Endothelial cell of umbilical vein (primary cell): ENCODE results near the gene NPAS4.

ENCODE experiments used
- EZH2 ChIP-seq: IDR thresholded peaks from 2 replicates; pipeline ENCODE4 v1.6.1; 2012; ENCODE audit warnings: borderline replicate concordance, low read depth, mild to moderate bottlenecking, moderate library complexity, low read length, inconsistent platforms; ENCODE audit not compliant: severe bottlenecking
- FOS ChIP-seq: IDR thresholded peaks from 2 replicates; pipeline ENCODE4 v1.6.1; 2011; ENCODE audit warnings: mild to moderate bottlenecking, low read length, moderate library complexity, borderline replicate concordance; ENCODE audit not compliant: insufficient read depth
- GATA2 ChIP-seq: IDR thresholded peaks from 2 replicates; pipeline ENCODE4 v1.7.0; 2011; ENCODE audit warnings: low read depth, mild to moderate bottlenecking, moderate library complexity, mixed read lengths, low read length; ENCODE audit not compliant: insufficient read length, insufficient read depth
- JUN ChIP-seq: IDR thresholded peaks from 2 replicates; pipeline ENCODE4 v1.6.1; 2011; ENCODE audit warnings: borderline replicate concordance, low read depth; ENCODE audit not compliant: insufficient read length, insufficient read depth
- MAX ChIP-seq: IDR thresholded peaks from 2 replicates; pipeline ENCODE4 v1.6.1; 2011; ENCODE audit not compliant: insufficient read depth, insufficient read length
- POLR2A ChIP-seq: IDR thresholded peaks from 2 replicates; pipeline ENCODE4 v1.6.1; 2012; ENCODE audit warnings: low read depth, mild to moderate bottlenecking, control low read depth, low read length
- POLR2AphosphoS5 ChIP-seq: IDR thresholded peaks from 2 replicates; pipeline ENCODE4 v1.6.1; 2012; ENCODE audit warnings: low read depth, mild to moderate bottlenecking, control low read depth, low read length, moderate library complexity; ENCODE audit not compliant: insufficient read depth
- TF ChIP-seq, protein P1 (sequence below), 2 donors: IDR thresholded peaks; 1 replicate in 1 of 2; 2 replicates in 1 of 2; pipeline ENCODE4 v1.5.1; 2011; ENCODE audit warnings: low read length in 2 of 2, mild to moderate bottlenecking in 2 of 2, moderate library complexity in 2 of 2, control low read depth in 1 of 2, inconsistent platforms in 1 of 2, low read depth in 1 of 2; ENCODE audit not compliant: insufficient read depth in 1 of 2; ENCODE audit errors: extremely low read depth in 1 of 2

- TF ChIP-seq, protein P1, sequence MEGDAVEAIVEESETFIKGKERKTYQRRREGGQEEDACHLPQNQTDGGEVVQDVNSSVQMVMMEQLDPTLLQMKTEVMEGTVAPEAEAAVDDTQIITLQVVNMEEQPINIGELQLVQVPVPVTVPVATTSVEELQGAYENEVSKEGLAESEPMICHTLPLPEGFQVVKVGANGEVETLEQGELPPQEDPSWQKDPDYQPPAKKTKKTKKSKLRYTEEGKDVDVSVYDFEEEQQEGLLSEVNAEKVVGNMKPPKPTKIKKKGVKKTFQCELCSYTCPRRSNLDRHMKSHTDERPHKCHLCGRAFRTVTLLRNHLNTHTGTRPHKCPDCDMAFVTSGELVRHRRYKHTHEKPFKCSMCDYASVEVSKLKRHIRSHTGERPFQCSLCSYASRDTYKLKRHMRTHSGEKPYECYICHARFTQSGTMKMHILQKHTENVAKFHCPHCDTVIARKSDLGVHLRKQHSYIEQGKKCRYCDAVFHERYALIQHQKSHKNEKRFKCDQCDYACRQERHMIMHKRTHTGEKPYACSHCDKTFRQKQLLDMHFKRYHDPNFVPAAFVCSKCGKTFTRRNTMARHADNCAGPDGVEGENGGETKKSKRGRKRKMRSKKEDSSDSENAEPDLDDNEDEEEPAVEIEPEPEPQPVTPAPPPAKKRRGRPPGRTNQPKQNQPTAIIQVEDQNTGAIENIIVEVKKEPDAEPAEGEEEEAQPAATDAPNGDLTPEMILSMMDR (IDR thresholded peaks at IDR 0.05; ENCODE audit: extremely low read depth in 1 of 2, insufficient read depth in 1 of 2, low read depth in 1 of 2, low read length in 2 of 2) = no peak
- TF ChIP-seq POLR2A (no peak), JUN (no peak), MAX (no peak), GATA2 (no peak), EZH2 (no peak), POLR2AphosphoS5 (no peak), FOS (no peak)
Observed at GRCh38 chr11:66472054-66472453, 51.2 kb downstream of the NPAS4 start.
